ENCODE results near the gene OTOR. TPM values are rescaled to one million over a fixed set of nuclear protein-coding genes. Genes with fewer than 3 reads are reported as not detected.

OTOR gene
- total RNA-seq, 4 donors from 2014 or later = not detected

DNA sequence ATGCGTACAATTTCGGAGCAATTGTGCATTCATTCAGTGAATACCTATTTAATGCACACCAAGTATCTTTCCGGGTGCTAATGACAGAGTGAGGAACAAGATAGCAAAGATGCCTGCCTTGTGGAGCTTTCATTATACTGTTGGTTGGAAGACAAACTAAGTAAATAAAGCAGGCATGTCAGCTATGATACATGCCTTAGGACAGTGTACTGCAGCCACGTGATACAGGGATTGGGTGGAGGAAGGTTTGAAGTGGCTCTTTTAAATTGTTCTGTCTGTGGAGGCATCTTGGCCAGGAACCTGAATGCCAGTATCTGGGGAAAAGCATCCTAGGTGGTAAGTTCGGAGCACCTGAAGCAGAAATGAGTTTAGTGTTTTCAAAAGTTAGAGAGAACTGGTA is 3.0 kb upstream of the OTOR start:
- peaks cover 0 to 26% (median 5%) of the 10 kb centered on the region in 3 donors for H3K36me3 ChIP-seq
- intact Hi-C loops (cut with DNase I) = no loop called here
- TF ChIP-seq POLR2A (IDR thresholded peaks at IDR 0.05) = no peak
- TF ChIP-seq, protein P1, sequence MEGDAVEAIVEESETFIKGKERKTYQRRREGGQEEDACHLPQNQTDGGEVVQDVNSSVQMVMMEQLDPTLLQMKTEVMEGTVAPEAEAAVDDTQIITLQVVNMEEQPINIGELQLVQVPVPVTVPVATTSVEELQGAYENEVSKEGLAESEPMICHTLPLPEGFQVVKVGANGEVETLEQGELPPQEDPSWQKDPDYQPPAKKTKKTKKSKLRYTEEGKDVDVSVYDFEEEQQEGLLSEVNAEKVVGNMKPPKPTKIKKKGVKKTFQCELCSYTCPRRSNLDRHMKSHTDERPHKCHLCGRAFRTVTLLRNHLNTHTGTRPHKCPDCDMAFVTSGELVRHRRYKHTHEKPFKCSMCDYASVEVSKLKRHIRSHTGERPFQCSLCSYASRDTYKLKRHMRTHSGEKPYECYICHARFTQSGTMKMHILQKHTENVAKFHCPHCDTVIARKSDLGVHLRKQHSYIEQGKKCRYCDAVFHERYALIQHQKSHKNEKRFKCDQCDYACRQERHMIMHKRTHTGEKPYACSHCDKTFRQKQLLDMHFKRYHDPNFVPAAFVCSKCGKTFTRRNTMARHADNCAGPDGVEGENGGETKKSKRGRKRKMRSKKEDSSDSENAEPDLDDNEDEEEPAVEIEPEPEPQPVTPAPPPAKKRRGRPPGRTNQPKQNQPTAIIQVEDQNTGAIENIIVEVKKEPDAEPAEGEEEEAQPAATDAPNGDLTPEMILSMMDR (IDR thresholded peaks at IDR 0.05) = no peak
- H3K4me3 ChIP-seq = no peak overlapping the region
- no peak for DNase-seq
- WGBS, 2 donors = 71 to 85% methylated on average over 5 of the region's 5 CpGs
- H3K27me3 ChIP-seq = peaks cover 0 to 15% (median 0%) of the 10 kb centered on the region in 4 donors
- H3K27ac ChIP-seq = no peak overlapping the region
- H3K4me1 ChIP-seq = no peaks in the 10 kb centered on the region
- H3K9me3 ChIP-seq = no peaks in the 10 kb centered on the region

DNA sequence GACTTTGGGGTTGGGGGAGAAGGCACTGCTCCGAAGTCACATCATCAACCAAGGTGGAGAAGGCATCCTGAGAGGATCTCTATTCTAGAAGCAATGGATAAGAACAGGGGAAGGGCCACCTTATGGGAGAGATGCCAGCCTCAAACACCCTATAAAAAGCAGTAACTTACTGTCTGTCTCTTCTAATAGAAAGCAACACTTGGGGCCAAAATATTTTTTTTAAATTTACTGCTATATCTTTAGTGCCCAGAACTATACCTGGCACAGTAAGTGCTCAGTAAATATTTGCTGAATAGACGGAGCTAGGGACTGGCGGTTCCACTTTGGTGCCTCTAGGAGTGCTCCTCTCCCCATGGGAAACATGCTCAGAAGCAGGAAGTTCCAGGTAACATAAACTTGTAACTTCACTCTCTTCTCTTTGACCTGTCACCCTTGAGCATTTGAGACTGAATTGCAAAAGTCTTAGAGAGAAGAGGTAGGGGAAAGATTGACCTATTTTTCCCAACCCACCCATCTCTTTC is 807 bp upstream of the OTOR start:
- Histone ChIP-seq H3K4me3 (no peak overlapping the region), H3K36me3 (peaks cover 0 to 4% (median 0%) of the 10 kb centered on the region in 3 donors), H3K27ac (no peak overlapping the region), H3K9me3 (no peaks in the 10 kb centered on the region), H3K4me1 (no peaks in the 10 kb centered on the region), H3K27me3 (peaks cover 0 to 20% (median 0%) of the 10 kb centered on the region in 4 donors)
- intact Hi-C loops (cut with DNase I) = no loop called here
- DNase-seq = no peak
- TF ChIP-seq, protein P1 (IDR thresholded peaks at IDR 0.05) = peak in 1 of 6 experiments; percentile 19
- TF ChIP-seq POLR2A (IDR thresholded peaks at IDR 0.05) = no peak
- WGBS, 2 donors = 40 to 63% methylated on average over 3 of the region's 3 CpGs

DNA sequence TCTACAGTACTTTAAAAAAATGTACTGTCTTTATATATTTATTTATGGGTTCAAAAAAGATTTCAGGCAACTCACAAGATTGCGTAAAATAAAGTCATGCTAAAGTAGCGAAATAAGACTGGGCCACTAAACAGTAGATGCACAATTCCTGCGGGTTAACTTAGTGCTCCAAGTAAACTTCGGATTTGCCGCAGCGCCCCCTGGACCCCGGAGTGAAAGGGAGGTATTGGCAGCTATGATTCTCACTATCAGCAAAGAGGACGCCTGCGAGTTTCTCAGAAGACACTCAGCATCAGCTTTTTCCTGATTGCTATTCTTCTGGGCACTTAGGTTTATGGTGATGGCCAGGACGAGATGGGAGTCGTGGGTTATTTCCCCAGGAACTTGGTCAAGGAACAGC is 1.4 kb downstream of the OTOR start:
- TF ChIP-seq, protein P1 (IDR thresholded peaks at IDR 0.05) = no peak
- no peak for TF ChIP-seq POLR2A (IDR thresholded peaks at IDR 0.05)
- intact Hi-C loops (cut with DNase I) = no loop called here
- WGBS, 2 donors = 49 to 62% methylated on average over 11 of the region's 11 CpGs
- Histone ChIP-seq H3K4me1 (no peaks in the 10 kb centered on the region), H3K4me3 (no peak overlapping the region), H3K36me3 (no peaks in the 10 kb centered on the region), H3K9me3 (no peaks in the 10 kb centered on the region), H3K27ac (no peak overlapping the region), H3K27me3 (peaks cover 0 to 31% (median 0%) of the 10 kb centered on the region in 4 donors)
- DNase-seq = no peak

DNA sequence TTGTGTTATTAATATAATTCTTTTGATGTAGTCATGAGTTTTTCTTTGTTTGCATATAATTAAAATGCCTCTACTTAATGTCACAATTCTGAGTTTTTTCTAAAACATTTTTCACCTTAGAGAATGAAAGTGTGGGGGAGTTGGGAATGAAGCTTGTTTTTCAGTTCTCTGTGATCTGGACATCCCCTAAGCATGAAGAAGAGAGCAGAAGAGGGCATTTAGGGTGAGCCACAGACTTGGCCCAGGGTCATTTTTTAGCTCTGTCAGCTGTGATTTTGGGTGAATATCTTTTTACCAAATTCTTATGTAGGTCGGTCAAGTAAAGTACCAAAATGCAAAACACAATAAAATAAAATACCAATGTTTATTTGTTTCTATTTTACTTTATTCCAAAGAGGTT is 3.9 kb downstream of the OTOR start:
- intact Hi-C loops (cut with DNase I) = no loop called here
- no peaks in the 10 kb centered on the region for H3K9me3 ChIP-seq
- H3K4me3 ChIP-seq = no peak overlapping the region
- no peak for TF ChIP-seq POLR2A (IDR thresholded peaks at IDR 0.05)
- TF ChIP-seq, protein P1 (IDR thresholded peaks at IDR 0.05) = no peak
- 76 to 95% methylated on average over 1 of the region's 1 CpG for WGBS, 2 donors
- no peaks in the 10 kb centered on the region for H3K4me1 ChIP-seq
- no peaks in the 10 kb centered on the region for H3K36me3 ChIP-seq
- no peak for DNase-seq
- no peak overlapping the region for H3K27ac ChIP-seq
- H3K27me3 ChIP-seq = peaks cover 0 to 31% (median 0%) of the 10 kb centered on the region in 4 donors

DNA sequence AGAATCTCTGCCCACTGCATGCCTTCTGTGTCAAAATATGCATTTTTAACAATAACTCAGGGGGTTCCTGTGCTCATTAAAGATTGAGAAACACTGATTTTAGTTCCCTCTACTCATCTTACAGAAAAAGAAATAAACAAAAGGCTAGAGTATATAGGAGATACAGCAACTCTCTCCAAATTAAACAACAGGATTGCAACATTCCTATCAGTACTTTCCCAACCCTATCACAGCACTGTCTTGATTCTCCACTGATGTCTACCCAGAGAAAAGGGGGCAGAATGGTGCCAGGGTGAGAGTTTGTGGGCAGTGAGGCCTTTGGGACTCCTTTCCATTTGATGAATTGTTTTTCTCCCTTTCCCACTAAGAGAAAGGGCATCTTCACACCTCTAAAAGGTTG is 4.7 kb downstream of the OTOR start:
- H3K27me3 ChIP-seq = peaks cover 0 to 30% (median 0%) of the 10 kb centered on the region in 4 donors
- no peak for TF ChIP-seq POLR2A (IDR thresholded peaks at IDR 0.05)
- TF ChIP-seq, protein P1 (IDR thresholded peaks at IDR 0.05) = no peak
- H3K4me1 ChIP-seq = no peaks in the 10 kb centered on the region
- no peaks in the 10 kb centered on the region for H3K36me3 ChIP-seq
- H3K27ac ChIP-seq = no peak overlapping the region
- no peak overlapping the region for H3K4me3 ChIP-seq
- DNase-seq = no peak
- H3K9me3 ChIP-seq = no peaks in the 10 kb centered on the region
- intact Hi-C loops (cut with DNase I) = no loop called here

Measured in esophagus squamous epithelium (tissue), 5 donors.